DND-41 (cell line): ENCODE data around the gene SLC35F3.

Experiments used
- CTCF ChIP-seq: IDR thresholded peaks from 2 replicates; pipeline ENCODE4 v1.5.1; 2012; ENCODE audit warnings: borderline replicate concordance, low read length, moderate library complexity, mild to moderate bottlenecking; ENCODE audit not compliant: poor library complexity, severe bottlenecking; ENCODE audit errors: extremely low read depth
- EZH2 ChIP-seq: IDR thresholded peaks from 3 replicates; pipeline ENCODE4 v1.6.1; 2012; ENCODE audit warnings: borderline replicate concordance, low read depth, mild to moderate bottlenecking, moderate library complexity, low read length, inconsistent platforms; ENCODE audit not compliant: severe bottlenecking

GRCh38 chr1:234175363-234175762, 270.9 kb downstream of the SLC35F3 start:
- TF ChIP-seq EZH2 (no peak), CTCF (no peak)
